Spleen (tissue), 11 donors: ENCODE data around the gene ERLEC1. TPM values are rescaled to one million over a fixed set of nuclear protein-coding genes. Genes with fewer than 3 reads are reported as not detected.

Experiments
- DNase-seq: peaks from one replicate; pipeline ENCODE4 v3.0.0-alpha.2; 2020
- H3K27ac ChIP-seq, 8 donors: fragments of 200-600 bp; sonication (generic) in 7 of 8; 1 replicate in 4 of 8; 2 replicates in 4 of 8; pipeline versions ENCODE4 v1.5.0 to v1.8.0; 2016 to 2021; ENCODE audit warnings: inconsistent platforms in 4 of 8, mild to moderate bottlenecking in 4 of 8, moderate library complexity in 1 of 8
- H3K27me3 ChIP-seq, 7 donors: fragments of 200-600 bp; sonication (generic) in 6 of 7; replicated peaks in 1 of 7; 1 replicate in 4 of 7; 2 replicates in 3 of 7; pipeline versions ENCODE4 v1.5.0 to v1.8.0; 2016 to 2021; ENCODE audit warnings: inconsistent platforms in 3 of 7, mild to moderate bottlenecking in 1 of 7
- H3K36me3 ChIP-seq, 6 donors: fragments of 200-600 bp; sonication (generic) in 5 of 6; 1 replicate in 4 of 6; 2 replicates in 2 of 6; pipeline versions ENCODE4 v1.5.0 to v1.8.0; 2016 to 2021; ENCODE audit warnings: inconsistent platforms in 2 of 6
- H3K4me1 ChIP-seq, 6 donors: fragments of 200-600 bp; sonication (generic) in 5 of 6; 1 replicate in 3 of 6; 2 replicates in 3 of 6; pipeline versions ENCODE4 v1.5.0 to v1.8.0; 2016 to 2021; ENCODE audit warnings: inconsistent platforms in 3 of 6
- H3K4me3 ChIP-seq, 8 donors: fragments of 200-600 bp; sonication (generic) in 7 of 8; 1 replicate in 4 of 8; 2 replicates in 4 of 8; pipeline versions ENCODE4 v1.5.0 to v1.8.0; 2016 to 2021; ENCODE audit warnings: inconsistent platforms in 4 of 8, mild to moderate bottlenecking in 4 of 8, moderate library complexity in 2 of 8
- H3K9me3 ChIP-seq, 8 donors: fragments of 200-600 bp; sonication (generic) in 7 of 8; 1 replicate in 4 of 8; 2 replicates in 4 of 8; pipeline versions ENCODE4 v1.5.0 to v1.8.0; 2016 to 2021; ENCODE audit warnings: inconsistent platforms in 4 of 8
- POLR2A ChIP-seq, 3 donors: fragments of 450-650 bp; IDR thresholded peaks; one replicate each; pipeline ENCODE4 v1.5.1; 2017; ENCODE audit warnings: antibody characterized with exemption in 3 of 3, mild to moderate bottlenecking in 1 of 3
- POLR2AphosphoS5 ChIP-seq, 3 donors: sonication (generic); formaldehyde crosslinking; IDR thresholded peaks; one replicate each; pipeline ENCODE4 v1.5.1; 2017; ENCODE audit warnings: antibody characterized with exemption in 3 of 3
- WGBS, 5 donors: extraction: QIAGEN DNeasy Blood & Tissue Kit in 3 of 5; methylation state at CpG; one replicate each; pipeline versions ENCODE4 v1.1.5 to v1.1.7; 2013 to 2018; 5-methylcytosine and 5-hydroxymethylcytosine counted together
- intact Hi-C: fragments of 100-400 bp; cut with DNase I; formaldehyde crosslinking; loops from one replicate; pipeline ENCODE4 v1.15.0; 2023; ENCODE audit warnings: low total_unique reads
- polyA plus RNA-seq, 3 donors: library from polyadenylated mRNA; stranded (reverse); fragments of 200-250 nt; gene quantifications; one replicate each; pipeline ENCODE4 v1.2.1, GENCODE V29; 2013
- total RNA-seq, 7 donors: library from RNA; depleted of rRNA in 3 of 7; stranded (reverse); fragments of >200 nt in 3 of 7; fragmentation: NEBNext Ultra II Directional in 4 of 7; extraction: Animal tissue kit (Norgen Biotek cat#: 25700) in 4 of 7; gene quantifications; one replicate each; pipeline versions ENCODE4 v1.1.0 to v1.2.1, GENCODE V29; 2016 to 2021
- TF ChIP-seq, protein P1 (sequence below), 11 experiments: fragments of 200-600 bp in 7 of 11; fragments of 450-650 bp in 4 of 11; sonication (generic) in 4 of 11; IDR thresholded peaks in 8 of 11; conservative IDR thresholded peaks in 3 of 11; 1 replicate in 7 of 11; 2 replicates in 4 of 11; pipeline versions ENCODE4 v1.4.0 to v1.8.0; 2016 to 2021; ENCODE audit warnings: antibody characterized with exemption in 11 of 11, inconsistent platforms in 4 of 11, mild to moderate bottlenecking in 1 of 11
- donor health status: healthy with polysubstance abuse.
- donor health status: DM: no; HTN: no; CAD: no; lungs with moderate emphysema.
- donor health status: DM: no; HTN: no; CAD: no.
- donor health status: Bipolar disorder and iron deficiency.
- donor health status: healthy.
- donor health status: DM: no; HTN: no; CAD: no.
- donor health status: DM: yes; HTN: yes; CAD: no.

The ERLEC1 gene
- total and polyA plus RNA-seq, 10 donors = 12.7 to 56.4 (median 31.7) TPM

DNA sequence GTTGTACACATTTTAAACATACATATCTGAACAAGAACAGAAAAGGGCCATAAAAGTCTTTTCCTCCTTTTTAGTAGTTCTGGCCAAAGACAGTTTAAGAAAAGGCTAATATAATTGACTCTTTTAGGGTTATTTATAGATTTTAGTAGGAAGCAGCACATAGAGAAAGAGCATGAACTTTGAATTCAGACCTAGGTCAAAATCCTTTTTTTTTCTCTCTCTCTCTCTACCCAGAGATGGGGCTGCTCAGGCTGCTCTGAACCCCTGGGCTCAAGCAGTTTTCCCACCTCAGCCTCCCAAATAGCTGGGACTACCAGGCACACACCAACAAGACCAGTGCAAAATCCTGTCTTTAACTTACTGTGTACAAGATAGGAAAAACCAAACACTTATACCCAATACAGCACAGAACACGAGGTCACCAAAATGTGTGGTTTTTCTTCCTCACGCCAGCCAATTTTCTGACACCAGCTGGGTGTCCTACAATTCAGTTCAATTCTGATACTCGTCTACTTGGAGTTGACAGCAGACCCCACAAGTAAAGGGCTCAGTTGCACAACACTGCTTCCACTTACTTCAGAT is 32.1 kb downstream of the ERLEC1 start:
- Histone ChIP-seq H3K27me3 (no peaks in the 10 kb centered on the region), H3K9me3 (no peaks in the 10 kb centered on the region), H3K4me3 (no peak overlapping the region), H3K27ac (no peak overlapping the region), H3K36me3 (peaks cover 8 to 66% (median 49%) of the 10 kb centered on the region in 6 donors), H3K4me1 (no peaks in the 10 kb centered on the region)
- 83 to 94% (median 86%) methylated on average over 3 of the region's 3 CpGs for WGBS, 5 donors
- DNase-seq = no peak
- intact Hi-C loops = no loop called here
- no peak for TF ChIP-seq POLR2A (IDR thresholded peaks at IDR 0.05)
- TF ChIP-seq, protein P1, sequence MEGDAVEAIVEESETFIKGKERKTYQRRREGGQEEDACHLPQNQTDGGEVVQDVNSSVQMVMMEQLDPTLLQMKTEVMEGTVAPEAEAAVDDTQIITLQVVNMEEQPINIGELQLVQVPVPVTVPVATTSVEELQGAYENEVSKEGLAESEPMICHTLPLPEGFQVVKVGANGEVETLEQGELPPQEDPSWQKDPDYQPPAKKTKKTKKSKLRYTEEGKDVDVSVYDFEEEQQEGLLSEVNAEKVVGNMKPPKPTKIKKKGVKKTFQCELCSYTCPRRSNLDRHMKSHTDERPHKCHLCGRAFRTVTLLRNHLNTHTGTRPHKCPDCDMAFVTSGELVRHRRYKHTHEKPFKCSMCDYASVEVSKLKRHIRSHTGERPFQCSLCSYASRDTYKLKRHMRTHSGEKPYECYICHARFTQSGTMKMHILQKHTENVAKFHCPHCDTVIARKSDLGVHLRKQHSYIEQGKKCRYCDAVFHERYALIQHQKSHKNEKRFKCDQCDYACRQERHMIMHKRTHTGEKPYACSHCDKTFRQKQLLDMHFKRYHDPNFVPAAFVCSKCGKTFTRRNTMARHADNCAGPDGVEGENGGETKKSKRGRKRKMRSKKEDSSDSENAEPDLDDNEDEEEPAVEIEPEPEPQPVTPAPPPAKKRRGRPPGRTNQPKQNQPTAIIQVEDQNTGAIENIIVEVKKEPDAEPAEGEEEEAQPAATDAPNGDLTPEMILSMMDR (IDR thresholded peaks at IDR 0.05 in 8 of 11, conservative IDR thresholded peaks at IDR 0.05 in 3 of 11) = no peak
- TF ChIP-seq POLR2AphosphoS5 (IDR thresholded peaks at IDR 0.05) = no peak

DNA sequence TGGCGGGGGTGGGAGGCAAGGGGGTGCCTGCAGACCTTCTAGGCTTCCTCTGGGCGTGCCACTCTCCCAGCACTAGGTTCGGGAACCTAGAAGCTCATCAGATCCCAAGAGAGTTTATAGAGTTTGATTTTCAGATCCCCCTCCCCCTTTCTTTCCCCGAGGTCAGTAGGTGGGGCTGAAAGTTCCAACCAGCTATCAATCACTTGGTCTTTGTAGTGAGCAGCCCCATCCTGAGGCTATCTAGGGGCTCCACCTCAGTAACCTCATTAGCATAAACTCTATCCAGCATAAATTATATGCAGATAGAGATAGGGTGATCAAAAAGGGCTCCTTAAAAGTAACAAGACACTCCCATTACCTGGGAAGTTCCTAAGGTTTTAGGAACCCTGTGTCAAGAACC is 32.8 kb downstream of the ERLEC1 start:
- Histone ChIP-seq H3K4me1 (no peaks in the 10 kb centered on the region), H3K4me3 (no peak overlapping the region), H3K27ac (no peak overlapping the region), H3K27me3 (no peaks in the 10 kb centered on the region), H3K36me3 (peaks cover 8 to 59% (median 44%) of the 10 kb centered on the region in 6 donors), H3K9me3 (no peaks in the 10 kb centered on the region)
- no peak for DNase-seq
- TF ChIP-seq POLR2A (IDR thresholded peaks at IDR 0.05) (no peak), POLR2AphosphoS5 (IDR thresholded peaks at IDR 0.05) (no peak)
- TF ChIP-seq, protein P1 (IDR thresholded peaks at IDR 0.05 in 8 of 11, conservative IDR thresholded peaks at IDR 0.05 in 3 of 11) = no peak
- intact Hi-C loops = no loop called here
- WGBS, 5 donors = 81 to 94% (median 83%) methylated on average over 4 of the region's 4 CpGs

DNA sequence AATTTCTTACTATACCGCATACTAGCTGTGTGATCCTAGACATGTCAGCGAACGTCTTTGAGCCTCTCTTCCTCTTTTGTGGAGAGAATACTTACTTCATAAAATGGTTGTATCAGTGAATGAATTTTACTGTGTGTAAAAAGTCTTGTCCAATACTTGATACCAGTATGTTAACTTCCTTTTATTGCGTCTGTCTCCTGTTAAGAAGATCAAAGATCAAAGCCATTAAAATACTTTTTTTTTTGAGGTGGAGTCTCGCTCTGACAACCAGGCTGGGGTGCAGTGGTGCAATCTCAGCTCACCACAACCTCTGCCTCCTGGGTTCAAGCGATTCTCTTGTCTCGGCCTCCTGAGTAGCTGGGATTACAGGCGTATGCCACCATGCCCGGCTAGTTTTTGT is 33.2 kb downstream of the ERLEC1 start:
- WGBS, 5 donors = 86 to 90% (median 87%) methylated on average over 9 of the region's 9 CpGs
- no peak for TF ChIP-seq POLR2A (IDR thresholded peaks at IDR 0.05)
- TF ChIP-seq, protein P1 (IDR thresholded peaks at IDR 0.05 in 8 of 11, conservative IDR thresholded peaks at IDR 0.05 in 3 of 11) = no peak
- TF ChIP-seq POLR2AphosphoS5 (IDR thresholded peaks at IDR 0.05) = no peak
- no peak overlapping the region for H3K4me3 ChIP-seq
- no peak overlapping the region for H3K27ac ChIP-seq
- H3K9me3 ChIP-seq = no peaks in the 10 kb centered on the region
- no peaks in the 10 kb centered on the region for H3K27me3 ChIP-seq
- intact Hi-C loops = no loop called here
- no peak for DNase-seq
- H3K36me3 ChIP-seq = peaks cover 8 to 55% (median 40%) of the 10 kb centered on the region in 6 donors
- H3K4me1 ChIP-seq = no peaks in the 10 kb centered on the region

DNA sequence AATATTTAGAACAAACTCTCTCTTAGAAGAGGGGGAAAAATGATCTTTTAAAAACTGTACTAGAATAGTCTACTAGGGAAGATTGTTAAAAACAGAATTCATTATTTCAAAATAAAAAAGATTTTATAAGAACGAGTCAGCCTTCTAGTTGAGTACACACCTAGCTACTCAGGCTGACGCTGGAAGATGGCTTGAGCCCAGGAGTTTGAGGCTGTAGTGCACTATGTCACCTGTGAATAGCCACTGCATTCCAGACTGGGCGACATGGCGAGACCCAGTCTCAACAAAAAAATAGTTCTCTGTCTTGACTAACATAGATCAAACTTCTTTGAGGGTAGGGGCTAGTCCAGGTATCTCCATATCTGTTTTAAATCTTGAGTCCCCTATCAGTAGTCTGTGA is 33.9 kb downstream of the ERLEC1 start:
- DNase-seq = no peak
- Histone ChIP-seq H3K4me3 (no peak overlapping the region), H3K9me3 (no peaks in the 10 kb centered on the region), H3K27me3 (no peaks in the 10 kb centered on the region), H3K27ac (no peak overlapping the region), H3K4me1 (peaks cover 0 to under 1% (median 0%) of the 10 kb centered on the region in 6 donors), H3K36me3 (peaks cover 7 to 48% (median 34%) of the 10 kb centered on the region in 6 donors)
- intact Hi-C loops = no loop called here
- 93 to 99% (median 94%) methylated on average over 4 of the region's 4 CpGs for WGBS, 5 donors
- TF ChIP-seq POLR2A (IDR thresholded peaks at IDR 0.05) (no peak), POLR2AphosphoS5 (IDR thresholded peaks at IDR 0.05) (no peak)
- TF ChIP-seq, protein P1 (IDR thresholded peaks at IDR 0.05 in 8 of 11, conservative IDR thresholded peaks at IDR 0.05 in 3 of 11) = no peak
